Fibroblast of mammary gland (primary cell): ENCODE measurements around the gene NEK7.

Source experiments
- DNase-seq: peaks from one replicate; pipeline ENCODE4 v3.0.0-alpha.2; 2010; ENCODE audit warnings: low read depth
- H3K4me3 ChIP-seq: 2 replicates; pipeline ENCODE4 v1.5.1; 2011; ENCODE audit warnings: low read depth, mild to moderate bottlenecking, low read length, moderate library complexity; ENCODE audit not compliant: control insufficient read depth
- CTCF ChIP-seq: conservative IDR thresholded peaks from 2 replicates; pipeline ENCODE4 v1.5.1; 2011; ENCODE audit warnings: low read depth, low read length, inconsistent platforms; ENCODE audit not compliant: control insufficient read depth, insufficient read depth

Gene NEK7

DNA sequence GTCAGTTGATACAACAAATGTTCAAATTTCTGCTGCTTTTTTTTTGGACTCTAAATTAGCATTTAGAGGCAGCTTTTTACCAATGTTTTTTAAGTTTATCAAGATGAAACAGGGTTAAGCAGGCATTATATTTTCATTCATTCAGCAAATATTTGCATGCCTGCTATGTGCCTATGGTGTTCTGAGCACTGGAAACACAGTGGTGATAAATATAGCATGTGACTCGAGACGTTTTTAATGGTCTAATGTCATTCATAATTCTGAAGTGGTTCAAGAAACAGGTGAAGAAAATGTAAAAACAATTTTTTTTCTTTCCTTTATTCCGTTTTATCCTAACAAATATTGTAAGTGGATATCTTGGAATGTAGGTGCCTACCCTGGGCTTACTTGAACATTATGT, 26.8 kb downstream of the NEK7 start:
- no peak for DNase-seq
- no peak for TF ChIP-seq CTCF
- no peak overlapping the region for H3K4me3 ChIP-seq

GRCh38 chr1:198184516-198184915, 27.7 kb downstream of the NEK7 start:
- H3K4me3 ChIP-seq, result no peak overlapping the region
- DNase-seq, result no peak
- no peak for TF ChIP-seq CTCF

GRCh38 chr1:198185146-198185545, 28.3 kb downstream of the NEK7 start:
- TF ChIP-seq CTCF, result no peak
- H3K4me3 ChIP-seq, result no peak overlapping the region
- DNase-seq, result no peak

DNA sequence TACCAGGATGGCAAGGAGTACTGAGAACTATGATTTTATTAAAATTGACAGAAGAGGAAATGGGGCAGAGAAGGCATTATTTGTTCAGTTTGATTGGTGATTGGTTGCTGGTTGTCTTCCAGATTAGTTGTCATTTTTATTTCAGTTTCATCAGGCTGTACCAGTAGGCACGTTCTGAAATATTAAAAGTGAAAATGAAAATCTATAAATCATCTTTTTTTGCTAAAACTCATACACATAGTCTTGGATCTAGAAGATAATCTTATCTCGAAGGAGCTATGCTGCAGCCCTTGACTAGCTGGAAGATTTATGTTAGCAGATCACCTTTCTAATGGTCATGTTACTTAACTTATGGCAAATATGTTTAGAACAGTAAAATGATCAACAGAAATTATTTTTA, 29.0 kb downstream of the NEK7 start:
- no peak overlapping the region for H3K4me3 ChIP-seq
- DNase-seq, result no peak
- TF ChIP-seq CTCF, result no peak

- no peak overlapping the region for H3K4me3 ChIP-seq
Observed at GRCh38 chr1:198186916-198187580, 30.2 kb downstream of the NEK7 start.

DNA sequence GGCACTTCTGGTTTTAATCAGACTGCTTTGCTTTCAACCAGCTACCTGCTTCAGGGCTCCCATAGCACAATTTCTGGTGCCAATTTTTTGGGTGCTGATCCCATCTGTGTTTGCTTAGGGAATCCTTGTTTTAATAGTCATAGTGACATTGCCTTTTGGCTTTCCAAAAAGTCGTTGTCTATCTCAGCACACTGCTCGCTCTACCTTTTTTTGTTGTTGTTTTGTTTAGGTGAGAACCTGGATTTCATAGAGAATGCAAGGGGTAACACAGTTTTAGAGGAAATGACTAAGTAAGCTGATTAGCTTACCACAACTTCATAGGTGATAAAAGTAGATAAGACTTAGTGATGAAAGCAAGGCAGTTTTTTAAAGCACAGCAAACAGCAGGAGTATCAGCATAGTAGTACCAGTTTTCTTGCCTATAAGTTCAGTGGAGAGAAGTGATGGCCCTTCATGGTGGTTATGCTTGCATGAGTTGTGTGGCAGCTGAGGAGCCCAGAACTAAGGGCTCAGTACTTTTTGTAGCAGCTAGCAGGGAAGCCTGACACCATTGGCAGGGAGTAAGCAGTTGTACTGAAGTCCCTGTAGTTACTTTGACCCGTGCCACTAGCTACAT, 31.3 kb downstream of the NEK7 start:
- no peak overlapping the region for H3K4me3 ChIP-seq
- no peak for TF ChIP-seq CTCF
- no peak for DNase-seq

More at GRCh38 chr1:198186916-198187580, 30.2 kb downstream of the NEK7 start:
- TF ChIP-seq CTCF, result no peak
- no peak for DNase-seq
